Prostate gland (tissue), 2 donors: ENCODE results near the gene NEO1.

Experiments used
- POLR2AphosphoS5 ChIP-seq: sonication (generic); formaldehyde crosslinking; IDR thresholded peaks from one replicate; pipeline ENCODE4 v1.6.1; 2017; ENCODE audit warnings: antibody characterized with exemption
- TF ChIP-seq, protein P1 (sequence below), 4 experiments: fragments of 200-600 bp in 2 of 4; fragments of 450-650 bp in 2 of 4; sonication (generic) in 2 of 4; IDR thresholded peaks; 1 replicate in 3 of 4; 2 replicates in 1 of 4; pipeline ENCODE4 v1.5.1; 2016 to 2019; ENCODE audit warnings: antibody characterized with exemption in 4 of 4, mild to moderate bottlenecking in 2 of 4, moderate library complexity in 2 of 4

DNA sequence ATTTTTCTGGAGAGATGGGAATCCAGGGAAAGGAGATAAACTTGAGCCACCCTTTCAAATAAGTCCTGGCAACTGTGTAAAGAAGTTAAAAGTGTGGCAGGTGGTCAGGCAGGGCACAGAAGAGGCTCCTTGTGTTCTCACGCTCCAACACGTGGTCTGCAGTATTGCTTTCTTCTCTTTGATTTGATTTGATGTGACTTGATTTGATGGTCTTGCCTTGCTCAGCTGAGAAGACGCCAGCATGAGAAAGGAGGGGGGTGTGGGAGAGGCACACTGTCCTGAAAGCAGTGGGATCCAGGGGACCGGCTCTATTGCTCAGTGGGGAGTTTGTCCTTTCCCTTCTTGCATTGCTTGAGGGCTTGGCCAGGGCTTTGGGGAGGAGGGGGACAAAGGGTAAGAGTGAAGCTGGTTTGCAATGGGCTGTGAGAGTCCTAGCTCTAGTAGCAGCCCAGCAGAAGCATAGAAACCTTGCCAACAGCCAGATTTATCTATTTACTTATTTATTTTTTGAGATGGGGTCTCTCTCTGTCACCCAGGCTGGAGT, 25.7 kb upstream of the NEO1 start:
- no peak for TF ChIP-seq POLR2AphosphoS5
- TF ChIP-seq, protein P1, sequence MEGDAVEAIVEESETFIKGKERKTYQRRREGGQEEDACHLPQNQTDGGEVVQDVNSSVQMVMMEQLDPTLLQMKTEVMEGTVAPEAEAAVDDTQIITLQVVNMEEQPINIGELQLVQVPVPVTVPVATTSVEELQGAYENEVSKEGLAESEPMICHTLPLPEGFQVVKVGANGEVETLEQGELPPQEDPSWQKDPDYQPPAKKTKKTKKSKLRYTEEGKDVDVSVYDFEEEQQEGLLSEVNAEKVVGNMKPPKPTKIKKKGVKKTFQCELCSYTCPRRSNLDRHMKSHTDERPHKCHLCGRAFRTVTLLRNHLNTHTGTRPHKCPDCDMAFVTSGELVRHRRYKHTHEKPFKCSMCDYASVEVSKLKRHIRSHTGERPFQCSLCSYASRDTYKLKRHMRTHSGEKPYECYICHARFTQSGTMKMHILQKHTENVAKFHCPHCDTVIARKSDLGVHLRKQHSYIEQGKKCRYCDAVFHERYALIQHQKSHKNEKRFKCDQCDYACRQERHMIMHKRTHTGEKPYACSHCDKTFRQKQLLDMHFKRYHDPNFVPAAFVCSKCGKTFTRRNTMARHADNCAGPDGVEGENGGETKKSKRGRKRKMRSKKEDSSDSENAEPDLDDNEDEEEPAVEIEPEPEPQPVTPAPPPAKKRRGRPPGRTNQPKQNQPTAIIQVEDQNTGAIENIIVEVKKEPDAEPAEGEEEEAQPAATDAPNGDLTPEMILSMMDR (IDR thresholded peaks at IDR 0.05): no peak
